ENCODE measurements around the gene H2BW1.
"Not testable (repeated sequence)": the region's sequence is repeated elsewhere in the genome, so short reads cannot be mapped to it uniquely, and the experiment has no call there.

The H2BW1 gene, protein sequence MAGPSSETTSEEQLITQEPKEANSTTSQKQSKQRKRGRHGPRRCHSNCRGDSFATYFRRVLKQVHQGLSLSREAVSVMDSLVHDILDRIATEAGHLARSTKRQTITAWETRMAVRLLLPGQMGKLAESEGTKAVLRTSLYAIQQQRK

DNA sequence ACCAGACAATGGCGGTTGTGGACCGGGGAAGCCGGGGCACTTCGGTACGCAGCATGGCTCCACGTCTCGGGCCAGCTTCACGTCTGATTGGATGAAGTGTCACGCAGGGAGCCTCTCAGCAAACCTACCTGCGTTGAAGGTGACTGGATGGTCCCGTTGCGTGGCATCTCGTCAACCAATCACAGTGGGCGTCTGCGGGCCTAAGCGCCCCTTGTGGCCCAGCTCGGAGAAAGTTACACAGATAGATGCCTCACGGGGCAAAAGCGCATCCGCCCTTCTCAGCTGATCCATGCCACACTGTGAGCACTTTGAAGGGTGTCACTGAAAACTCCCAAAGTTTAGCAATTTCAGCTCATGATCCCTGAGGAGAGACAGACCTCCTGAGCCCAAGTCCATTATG, at the start of gene H2BW1:
TSS of gene H2BW1 (minus strand) at position 103 of the 400 bp plus-strand sequence. CDS start 132 bp downstream, outside the sequence.
- no peak for DNase-seq

DNA sequence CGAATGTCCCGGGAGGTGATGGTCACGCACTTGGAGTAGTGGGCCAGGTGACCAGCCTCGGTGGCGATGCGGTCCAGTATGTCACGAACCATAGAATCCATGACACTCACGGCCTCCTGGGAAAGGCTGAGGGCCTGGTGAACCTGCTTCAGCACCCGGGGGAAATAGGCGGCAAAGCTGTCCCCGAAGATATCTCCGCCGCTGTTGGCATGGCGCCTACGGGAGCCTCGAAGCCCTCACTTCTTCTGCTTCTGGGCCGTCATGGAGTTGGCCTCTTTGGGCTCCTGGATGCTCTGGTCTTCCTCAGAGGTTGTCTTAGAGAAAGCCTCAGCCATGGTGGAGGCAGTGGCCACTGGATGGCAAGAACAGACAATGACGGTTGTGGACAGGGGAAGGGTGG, 49.1 kb upstream of the H2BW1 start:
- not testable (repeated sequence) for DNase-seq

DNA sequence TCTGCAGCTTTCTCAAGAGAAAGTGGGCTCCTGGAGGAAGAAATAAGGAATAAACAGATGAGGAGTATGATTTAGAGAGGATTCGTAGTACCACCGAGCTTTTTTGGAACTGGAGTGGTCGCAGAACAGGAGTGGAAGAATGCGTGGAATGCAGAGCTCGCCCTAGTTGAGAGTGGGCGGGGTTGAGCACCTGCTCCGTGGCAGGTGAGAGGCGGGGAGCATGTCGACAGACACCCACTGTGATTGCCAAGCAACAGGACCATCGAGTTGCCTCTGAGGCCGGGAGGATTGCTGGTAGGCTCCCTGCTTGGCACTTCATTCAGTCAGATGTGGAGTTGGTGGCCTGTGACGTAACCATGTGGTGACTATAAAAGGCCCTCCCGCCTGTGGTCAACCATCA, 41.4 kb upstream of the H2BW1 start:
- not testable (repeated sequence) for DNase-seq

DNA sequence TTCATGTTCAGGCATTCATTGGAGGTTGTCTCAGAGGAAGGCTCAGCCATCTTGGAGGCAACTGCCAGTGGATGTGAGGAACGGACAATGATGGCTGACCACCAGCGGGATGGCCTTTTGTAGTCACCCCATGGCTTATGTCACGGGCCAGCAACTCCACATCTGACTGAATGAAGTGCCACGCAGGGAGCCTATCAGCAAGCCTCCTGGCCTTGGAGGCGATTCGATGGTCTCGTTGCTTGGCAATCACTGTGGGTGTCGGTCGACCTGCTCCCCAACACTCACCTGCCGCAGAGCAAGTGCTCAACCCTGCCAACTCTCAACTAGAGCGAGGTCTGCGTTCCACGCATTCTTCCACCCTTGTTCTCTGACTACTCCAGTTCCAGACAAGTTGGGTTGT, 33.7 kb upstream of the H2BW1 start:
- DNase-seq, result no peak

DNA sequence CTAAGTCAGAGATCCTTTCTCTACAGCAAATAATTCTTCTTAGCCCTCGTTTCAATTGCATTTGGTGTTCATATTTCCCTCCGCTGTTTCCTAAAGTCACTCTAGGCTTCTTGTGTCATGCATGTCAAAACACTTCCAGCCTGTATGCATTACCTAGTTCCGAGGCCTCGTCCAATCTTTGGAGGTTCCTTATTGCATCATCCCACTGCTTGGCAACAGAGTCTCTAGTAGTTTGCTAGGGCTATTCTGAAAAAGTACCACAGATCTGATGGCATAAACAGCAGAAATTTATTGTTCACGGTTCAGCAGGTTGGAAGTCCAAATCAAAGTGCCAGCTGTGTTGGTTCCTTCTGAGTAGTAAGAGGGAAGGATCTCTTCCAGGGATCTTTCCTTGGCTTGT, 32.1 kb upstream of the H2BW1 start:
- no peak for DNase-seq

DNA sequence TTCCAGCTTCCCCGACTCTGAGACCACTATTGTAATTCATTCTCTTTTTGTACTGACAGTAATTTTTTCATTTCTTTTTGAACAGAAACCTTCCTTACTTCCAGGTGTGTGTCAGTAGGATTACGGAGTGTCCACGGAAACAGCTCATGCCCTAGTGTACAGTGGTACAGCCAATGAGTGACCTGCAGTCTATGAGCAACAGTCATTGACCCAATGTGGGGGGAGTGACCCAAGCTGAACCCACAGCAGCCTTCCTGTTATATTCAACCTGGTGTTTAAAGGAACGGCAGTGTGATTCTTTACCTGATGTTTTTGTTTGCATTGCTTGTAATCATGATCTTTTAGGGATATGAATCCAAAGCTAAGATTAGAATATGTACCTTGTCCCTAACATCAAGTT, 27.5 kb upstream of the H2BW1 start:
- DNase-seq, result no peak

DNA sequence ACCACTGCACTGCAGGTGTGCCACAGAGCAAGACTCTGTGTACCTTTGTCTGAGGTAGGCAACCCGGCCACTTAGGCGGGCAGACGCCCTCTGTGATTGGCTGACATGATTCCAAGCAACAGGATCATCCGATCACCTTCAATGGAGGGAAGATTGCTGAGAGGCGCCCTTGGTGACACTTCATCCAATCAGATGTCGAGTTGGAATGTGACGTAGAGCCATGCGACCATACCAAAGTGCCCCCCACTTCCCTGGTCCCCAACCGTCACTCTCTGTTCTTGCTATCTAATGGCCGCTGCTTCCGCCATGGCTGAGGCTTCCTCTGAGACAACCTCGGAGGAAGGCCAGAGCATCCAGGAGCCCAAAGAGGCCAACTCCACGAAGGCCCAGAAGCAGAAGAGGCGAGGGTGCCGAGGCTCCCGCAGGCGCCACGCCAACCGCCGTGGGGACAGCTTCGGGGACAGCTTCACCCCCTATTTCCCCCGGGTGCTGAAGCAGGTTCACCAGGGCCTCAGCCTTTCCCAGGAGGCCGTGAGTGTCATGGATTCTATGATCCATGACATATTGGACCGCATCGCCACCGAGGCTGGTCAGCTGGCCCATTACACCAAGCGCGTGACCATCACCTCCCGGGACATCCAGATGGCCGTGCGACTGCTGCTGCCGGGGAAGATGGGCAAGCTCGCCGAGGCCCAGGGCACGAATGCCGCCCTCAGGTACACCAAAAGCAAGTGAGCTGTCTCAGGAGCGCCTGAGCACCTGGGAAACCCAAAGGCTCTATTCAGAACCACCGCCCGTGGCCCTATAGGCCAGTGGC, 26.4 kb upstream of the H2BW1 start, which contains the start of gene H2BW2:
TSS of gene H2BW2 (plus strand) at position 268 of the 817 bp plus-strand sequence. CDS start at position 307, 39 bp downstream.
- DNase-seq, result no peak

DNA sequence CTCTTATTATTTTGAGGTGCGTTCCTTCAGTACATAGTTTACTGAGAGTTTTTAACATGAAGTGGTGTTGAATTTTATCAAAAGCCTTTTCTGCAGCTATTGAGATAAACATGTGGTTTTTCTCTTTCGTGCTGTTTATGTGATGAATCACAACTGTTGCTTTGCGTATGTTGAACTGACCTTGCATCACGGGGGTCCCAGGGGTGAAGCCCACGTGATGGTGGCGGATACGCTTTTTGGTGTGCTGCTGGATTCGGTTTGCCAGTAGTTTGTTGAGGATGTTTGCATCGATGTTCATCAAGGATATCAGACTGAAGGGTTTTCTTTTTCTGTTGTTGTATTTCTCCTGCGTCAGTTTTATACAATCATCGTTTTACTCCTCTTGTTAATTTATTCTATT, 4.6 kb upstream of the H2BW1 start:
- DNase-seq, result no peak

DNA sequence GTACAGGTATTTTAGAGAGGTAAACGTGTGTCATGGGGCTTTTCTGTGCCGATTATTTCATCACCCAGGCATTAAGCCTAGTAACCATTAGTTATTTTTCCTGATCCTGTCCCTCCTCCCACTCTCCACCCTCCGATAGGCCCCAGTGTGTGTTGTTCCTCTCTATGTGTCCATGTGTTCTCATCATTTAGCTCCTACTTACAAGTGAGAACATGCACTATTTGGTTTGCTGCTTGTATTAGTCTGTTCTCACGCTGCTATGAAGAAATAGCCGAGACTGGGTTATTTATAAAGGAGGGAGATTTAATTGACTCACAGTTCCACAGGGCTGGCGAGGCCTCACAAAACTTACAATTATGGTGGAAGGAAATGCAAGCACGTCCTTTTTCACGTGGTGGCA, 2.1 kb upstream of the H2BW1 start:
- DNase-seq, result not testable (repeated sequence)

DNA sequence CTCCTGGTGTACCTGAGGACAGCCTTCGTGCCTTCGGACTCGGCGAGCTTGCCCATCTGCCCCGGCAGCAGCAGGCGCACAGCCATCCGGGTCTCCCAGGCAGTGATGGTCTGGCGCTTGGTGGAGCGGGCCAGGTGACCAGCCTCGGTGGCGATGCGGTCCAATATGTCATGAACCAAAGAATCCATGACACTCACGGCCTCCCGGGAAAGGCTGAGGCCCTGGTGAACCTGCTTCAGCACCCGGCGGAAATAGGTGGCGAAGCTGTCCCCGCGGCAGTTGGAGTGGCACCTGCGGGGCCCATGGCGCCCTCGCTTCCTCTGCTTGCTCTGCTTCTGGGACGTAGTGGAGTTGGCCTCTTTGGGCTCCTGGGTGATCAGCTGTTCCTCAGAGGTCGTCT, 350 bp downstream of the H2BW1 start:
- no peak for DNase-seq

DNA sequence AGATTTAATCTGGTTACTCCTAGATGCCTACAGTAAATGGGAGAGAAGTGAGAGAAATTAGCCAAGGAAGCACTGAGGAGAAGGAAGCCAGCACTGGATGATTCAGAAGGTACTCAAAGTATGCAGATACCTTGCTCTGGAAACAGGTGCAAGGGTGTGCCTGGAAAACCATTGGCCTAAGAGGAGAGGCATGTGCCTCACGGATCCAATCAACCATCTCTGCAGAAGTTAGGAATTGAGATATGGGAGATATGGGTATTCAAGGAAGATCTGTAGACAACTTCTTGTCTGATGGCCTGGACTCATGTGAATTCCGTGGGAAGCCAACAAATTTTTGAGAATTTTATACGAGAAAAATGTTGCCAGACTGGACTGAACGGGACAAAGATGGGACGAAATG, 4.7 kb downstream of the H2BW1 start:
- no peak for DNase-seq

DNA sequence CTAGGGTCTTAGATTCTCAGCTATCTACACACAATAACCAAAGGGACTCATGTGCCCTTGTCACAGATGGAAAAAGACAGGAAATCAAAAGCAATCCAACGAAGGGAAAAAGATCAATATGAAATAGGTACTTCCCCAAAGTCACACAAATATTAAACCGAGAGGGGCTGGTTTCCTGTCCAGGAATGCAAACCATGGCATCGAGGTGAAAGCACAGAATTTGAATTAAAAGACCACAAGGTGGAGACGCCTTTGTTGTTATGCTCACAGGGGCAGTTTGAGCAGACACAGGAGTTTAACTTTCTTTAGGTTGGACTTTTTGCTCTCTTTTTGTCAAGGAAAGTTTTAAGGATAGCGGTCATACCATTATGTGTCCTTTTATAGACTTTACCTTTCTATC, 14.3 kb downstream of the H2BW1 start:
- DNase-seq, result no peak

DNA sequence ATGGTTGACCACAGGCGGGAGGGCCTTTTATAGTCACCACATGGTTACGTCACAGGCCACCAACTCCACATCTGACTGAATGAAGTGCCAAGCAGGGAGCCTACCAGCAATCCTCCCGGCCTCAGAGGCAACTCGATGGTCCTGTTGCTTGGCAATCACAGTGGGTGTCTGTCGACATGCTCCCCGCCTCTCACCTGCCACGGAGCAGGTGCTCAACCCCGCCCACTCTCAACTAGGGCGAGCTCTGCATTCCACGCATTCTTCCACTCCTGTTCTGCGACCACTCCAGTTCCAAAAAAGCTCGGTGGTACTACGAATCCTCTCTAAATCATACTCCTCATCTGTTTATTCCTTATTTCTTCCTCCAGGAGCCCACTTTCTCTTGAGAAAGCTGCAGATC, 30.0 kb downstream of the H2BW1 start:
- not testable (repeated sequence) for DNase-seq

DNA sequence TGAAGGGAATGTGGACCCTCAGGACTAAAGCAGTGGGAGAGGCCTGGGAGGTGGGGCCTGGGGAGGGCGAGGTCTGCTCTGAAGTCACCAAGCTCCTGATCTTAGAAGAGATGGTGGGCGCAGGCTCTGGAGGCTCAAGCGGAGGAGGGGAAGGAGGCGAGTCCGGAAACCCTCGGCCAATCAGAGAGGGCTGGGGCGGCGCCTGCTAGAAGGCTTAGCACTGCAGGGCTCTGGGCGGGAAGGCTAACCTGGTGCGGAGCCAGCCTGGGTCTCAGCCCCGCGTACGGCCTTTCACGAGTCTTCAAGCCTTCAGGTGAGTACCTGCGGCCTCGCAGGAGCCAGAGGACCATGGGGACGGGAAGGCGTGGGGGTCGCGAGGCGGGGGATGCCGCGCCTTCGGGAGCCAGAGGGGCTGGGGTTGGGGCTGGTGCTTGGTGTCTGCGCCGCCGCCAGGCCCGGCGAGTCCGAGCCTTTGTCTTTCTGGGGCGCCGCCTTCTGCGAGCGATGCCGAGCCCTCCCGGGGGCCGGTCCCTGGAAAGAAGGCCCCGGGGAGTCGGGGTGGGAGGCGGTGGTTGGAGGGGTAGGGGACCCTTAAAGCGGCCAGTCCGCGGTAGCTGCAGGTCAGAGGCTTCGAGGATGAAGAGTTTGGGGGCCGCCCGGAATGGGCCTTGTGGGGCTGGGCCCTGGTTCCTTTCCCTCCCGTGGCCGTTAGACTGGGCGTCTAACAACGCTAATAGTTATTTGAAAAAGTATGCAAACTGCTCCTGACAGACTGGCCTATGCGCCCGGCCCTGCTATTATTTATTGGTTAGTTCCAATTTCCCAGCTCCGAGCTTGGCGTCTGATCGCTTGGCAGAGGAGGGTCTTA, 50.9 kb downstream of the H2BW1 start, which contains the start of gene TMSB15B:
TSS of gene TMSB15B (plus strand) at position 217 of the 868 bp plus-strand sequence.
- DNase-seq, result not testable (repeated sequence)

All from fibroblast of skin of right biceps (primary cell).